GM12878 (cell line): Measurements from ENCODE around the gene SORT1.

Experiments used
- CTCF ChIP-seq, 3 experiments: IDR thresholded peaks in 2 of 3; conservative IDR thresholded peaks in 1 of 3; 2 replicates each; pipeline ENCODE4 v1.5.1; 2011; ENCODE audit warnings: low read depth in 3 of 3, low read length in 3 of 3, mild to moderate bottlenecking in 3 of 3, control low read depth in 2 of 3, moderate library complexity in 2 of 3, inconsistent platforms in 1 of 3, mixed read lengths in 1 of 3; ENCODE audit not compliant: control insufficient read depth in 2 of 3, insufficient read depth in 1 of 3; ENCODE audit errors: extremely low read depth in 1 of 3
- EGR1 ChIP-seq, 2 experiments: IDR thresholded peaks; 1 replicate in 1 of 2; 2 replicates in 1 of 2; pipeline ENCODE4 v1.6.1; 2011 to 2012; ENCODE audit warnings: low read depth in 2 of 2, low read length in 2 of 2, borderline replicate concordance in 1 of 2, mild to moderate bottlenecking in 1 of 2, moderate library complexity in 1 of 2
- SIN3A ChIP-seq: IDR thresholded peaks from 2 replicates; pipeline ENCODE4 v1.6.1; 2012; ENCODE audit warnings: low read depth, low read length, improper control_type of control experiment
- STAT1 ChIP-seq: fragments of 450-650 bp; conservative IDR thresholded peaks from 2 replicates; pipeline ENCODE4 v1.6.1; 2014; ENCODE audit warnings: antibody characterized with exemption, mild to moderate bottlenecking
- ZBTB33 ChIP-seq: fragments of 450-650 bp; IDR thresholded peaks from 2 replicates; pipeline ENCODE4 v1.6.1; 2017; ENCODE audit warnings: mild to moderate bottlenecking
- ZNF274 ChIP-seq: IDR thresholded peaks from one replicate; pipeline ENCODE4 v1.8.0; 2011; ENCODE audit not compliant: insufficient read length, insufficient read depth
- TF ChIP-seq, protein P1 (sequence below): fragments of 150-350 bp; IDR thresholded peaks from 2 replicates; pipeline ENCODE4 v1.6.1; 2016; ENCODE audit warnings: low read depth, low read length

GRCh38 chr1:109265016-109265415, 132.7 kb downstream of the SORT1 start:
- TF ChIP-seq ZBTB33 (no peak), SIN3A (no peak), EGR1 (IDR thresholded peaks at IDR 0.05; ENCODE audit: borderline replicate concordance in 1 of 2, low read depth in 2 of 2, low read length in 2 of 2) (no peak), ZNF274 (no peak), CTCF (IDR thresholded peaks at IDR 0.05 in 2 of 3, conservative IDR thresholded peaks at IDR 0.05 in 1 of 3; ENCODE audit: control insufficient read depth in 2 of 3, extremely low read depth in 1 of 3, insufficient read depth in 1 of 3, low read depth in 3 of 3, low read length in 3 of 3) (no peak), STAT1 (no peak)
- TF ChIP-seq, protein P1, sequence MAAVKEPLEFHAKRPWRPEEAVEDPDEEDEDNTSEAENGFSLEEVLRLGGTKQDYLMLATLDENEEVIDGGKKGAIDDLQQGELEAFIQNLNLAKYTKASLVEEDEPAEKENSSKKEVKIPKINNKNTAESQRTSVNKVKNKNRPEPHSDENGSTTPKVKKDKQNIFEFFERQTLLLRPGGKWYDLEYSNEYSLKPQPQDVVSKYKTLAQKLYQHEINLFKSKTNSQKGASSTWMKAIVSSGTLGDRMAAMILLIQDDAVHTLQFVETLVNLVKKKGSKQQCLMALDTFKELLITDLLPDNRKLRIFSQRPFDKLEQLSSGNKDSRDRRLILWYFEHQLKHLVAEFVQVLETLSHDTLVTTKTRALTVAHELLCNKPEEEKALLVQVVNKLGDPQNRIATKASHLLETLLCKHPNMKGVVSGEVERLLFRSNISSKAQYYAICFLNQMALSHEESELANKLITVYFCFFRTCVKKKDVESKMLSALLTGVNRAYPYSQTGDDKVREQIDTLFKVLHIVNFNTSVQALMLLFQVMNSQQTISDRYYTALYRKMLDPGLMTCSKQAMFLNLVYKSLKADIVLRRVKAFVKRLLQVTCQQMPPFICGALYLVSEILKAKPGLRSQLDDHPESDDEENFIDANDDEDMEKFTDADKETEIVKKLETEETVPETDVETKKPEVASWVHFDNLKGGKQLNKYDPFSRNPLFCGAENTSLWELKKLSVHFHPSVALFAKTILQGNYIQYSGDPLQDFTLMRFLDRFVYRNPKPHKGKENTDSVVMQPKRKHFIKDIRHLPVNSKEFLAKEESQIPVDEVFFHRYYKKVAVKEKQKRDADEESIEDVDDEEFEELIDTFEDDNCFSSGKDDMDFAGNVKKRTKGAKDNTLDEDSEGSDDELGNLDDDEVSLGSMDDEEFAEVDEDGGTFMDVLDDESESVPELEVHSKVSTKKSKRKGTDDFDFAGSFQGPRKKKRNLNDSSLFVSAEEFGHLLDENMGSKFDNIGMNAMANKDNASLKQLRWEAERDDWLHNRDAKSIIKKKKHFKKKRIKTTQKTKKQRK, result no peak
